Activated T-cell treated with anti-CD3 and anti-CD28 coated beads for 1 hour (primary cell): Measurements from ENCODE around the gene RNF213.
A peak's percentile ranks its signal among the peaks of the same experiment; 100 is the strongest.

Experiments
- DNase-seq: peaks from one replicate; pipeline ENCODE4 v3.0.0-alpha.2; 2020; ENCODE audit warnings: low read depth

RNF213 gene

GRCh38 chr17:80419255-80419654 lies 158.6 kb downstream of the RNF213 start:
- no peak for DNase-seq

GRCh38 chr17:80421381-80422090 lies 160.9 kb downstream of the RNF213 start:
- no peak for DNase-seq

- no peak for DNase-seq
Observed at GRCh38 chr17:80422276-80422675, 161.6 kb downstream of the RNF213 start.

GRCh38 chr17:80422981-80423380 lies 162.3 kb downstream of the RNF213 start:
- no peak for DNase-seq

GRCh38 chr17:80423536-80424225 lies 163.0 kb downstream of the RNF213 start:
- DNase-seq = no peak

- no peak for DNase-seq
Observed at GRCh38 chr17:80424261-80424660, 163.6 kb downstream of the RNF213 start.

GRCh38 chr17:80424878-80425765 lies 164.5 kb downstream of the RNF213 start:
- DNase-seq = no peak

GRCh38 chr17:80425835-80426426 lies 165.3 kb downstream of the RNF213 start:
- DNase-seq = no peak

- DNase-seq = peak; percentile 83
Observed at GRCh38 chr17:80426671-80427326, 166.1 kb downstream of the RNF213 start.

- no peak for DNase-seq
Observed at GRCh38 chr17:80427366-80428282, 167.0 kb downstream of the RNF213 start.

GRCh38 chr17:80428363-80428762 lies 167.7 kb downstream of the RNF213 start:
- DNase-seq = no peak

GRCh38 chr17:80428796-80429195 lies 168.1 kb downstream of the RNF213 start:
- DNase-seq = no peak

- no peak for DNase-seq
Observed at GRCh38 chr17:80429356-80430275, 169.0 kb downstream of the RNF213 start.

GRCh38 chr17:80430446-80431245 lies 170.0 kb downstream of the RNF213 start:
- DNase-seq = no peak

GRCh38 chr17:80431246-80432195 lies 170.9 kb downstream of the RNF213 start:
- DNase-seq = no peak

GRCh38 chr17:80432350-80432955 lies 171.8 kb downstream of the RNF213 start:
- DNase-seq = no peak

- no peak for DNase-seq
Observed at GRCh38 chr17:80432961-80433550, 172.4 kb downstream of the RNF213 start.
